ENCODE results near the gene DMBX1. TPM values are rescaled to one million over a fixed set of nuclear protein-coding genes. Genes with fewer than 3 reads are reported as not detected.

Gene DMBX1
- total RNA-seq, 1 experiment from 2014 or later: 2.3 TPM

DNA sequence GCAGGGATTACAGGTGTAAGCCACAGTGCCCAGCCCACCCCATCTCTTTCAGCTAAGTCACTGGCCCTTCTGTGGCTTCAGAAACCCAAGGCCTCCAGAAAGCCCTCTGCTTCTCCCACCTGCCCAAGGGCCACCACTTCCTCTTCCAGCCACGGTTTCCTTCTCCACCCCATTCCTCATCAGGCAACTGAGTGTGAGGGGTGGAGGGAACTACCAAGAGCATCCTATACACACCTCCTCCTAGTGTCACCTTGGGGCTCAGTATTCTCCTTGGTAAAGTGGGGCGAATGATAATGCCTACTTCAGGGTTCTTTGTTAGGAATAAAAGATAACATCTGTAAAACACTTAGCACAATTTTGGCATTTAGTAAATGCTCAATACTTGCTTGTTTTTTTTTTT, 31.8 kb downstream of the DMBX1 start:
- Mint-ChIP-seq H3K27me3 (ENCODE audit: low read depth) (peaks cover 68% of the 10 kb centered on the region), H3K9me3 (no peaks in the 10 kb centered on the region; a peak in 1 of 5 replicates), H3K4me3 (no peak overlapping the region), H3K27ac (no peak overlapping the region; a peak in 1 of 7 replicates), H3K36me3 (ENCODE audit: insufficient read depth in 1 of 3, low read depth in 3 of 3) (no peaks in the 10 kb centered on the region), H3K4me1 (peaks cover 75 to 84% of the 10 kb centered on the region in 2 experiments)
- H2BK20ac ChIP-seq (ENCODE audit: low read depth, low read length, poor library complexity, severe bottlenecking): no peak overlapping the region
- no peak overlapping the region for H3K9ac ChIP-seq (ENCODE audit: extremely low read depth, insufficient read length, low read length)
- H3K27me3 ChIP-seq (ENCODE audit: insufficient read depth, low read length): peaks cover 5% of the 10 kb centered on the region; the same call in 1 of the 2 replicates
- H3K56ac ChIP-seq (ENCODE audit: insufficient read length, low read depth, low read length): no peak overlapping the region
- H3K79me1 ChIP-seq (ENCODE audit: insufficient read depth, low read depth, low read length, poor library complexity, severe bottlenecking): no peaks in the 10 kb centered on the region
- DNase-seq: no peak
- no peak overlapping the region for H2BK12ac ChIP-seq (ENCODE audit: insufficient read length, low read depth, low read length)
- H3K14ac ChIP-seq (ENCODE audit: insufficient read depth, low read length): no peak overlapping the region
- H3K9me3 ChIP-seq (ENCODE audit: control insufficient read depth, low read depth, low read length): no peaks in the 10 kb centered on the region
- H2BK15ac ChIP-seq (ENCODE audit: low read depth, low read length): no peak overlapping the region
- H4K8ac ChIP-seq (replicated peaks; ENCODE audit: insufficient read length, low read depth, low read length): no peak overlapping the region
- no peak overlapping the region for H3K4me2 ChIP-seq (ENCODE audit: insufficient read depth, insufficient read length, low read length)
- no peak overlapping the region for H3K27ac ChIP-seq (ENCODE audit: insufficient read length, low read depth, low read length)
- no peak overlapping the region for H3T11ph ChIP-seq (ENCODE audit: low read length)
- H2BK120ac ChIP-seq (ENCODE audit: low read depth, low read length, poor library complexity, severe bottlenecking): no peak overlapping the region
- TF ChIP-seq, protein P1, sequence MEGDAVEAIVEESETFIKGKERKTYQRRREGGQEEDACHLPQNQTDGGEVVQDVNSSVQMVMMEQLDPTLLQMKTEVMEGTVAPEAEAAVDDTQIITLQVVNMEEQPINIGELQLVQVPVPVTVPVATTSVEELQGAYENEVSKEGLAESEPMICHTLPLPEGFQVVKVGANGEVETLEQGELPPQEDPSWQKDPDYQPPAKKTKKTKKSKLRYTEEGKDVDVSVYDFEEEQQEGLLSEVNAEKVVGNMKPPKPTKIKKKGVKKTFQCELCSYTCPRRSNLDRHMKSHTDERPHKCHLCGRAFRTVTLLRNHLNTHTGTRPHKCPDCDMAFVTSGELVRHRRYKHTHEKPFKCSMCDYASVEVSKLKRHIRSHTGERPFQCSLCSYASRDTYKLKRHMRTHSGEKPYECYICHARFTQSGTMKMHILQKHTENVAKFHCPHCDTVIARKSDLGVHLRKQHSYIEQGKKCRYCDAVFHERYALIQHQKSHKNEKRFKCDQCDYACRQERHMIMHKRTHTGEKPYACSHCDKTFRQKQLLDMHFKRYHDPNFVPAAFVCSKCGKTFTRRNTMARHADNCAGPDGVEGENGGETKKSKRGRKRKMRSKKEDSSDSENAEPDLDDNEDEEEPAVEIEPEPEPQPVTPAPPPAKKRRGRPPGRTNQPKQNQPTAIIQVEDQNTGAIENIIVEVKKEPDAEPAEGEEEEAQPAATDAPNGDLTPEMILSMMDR (conservative IDR thresholded peaks at IDR 0.05): no peak
- H3K23ac ChIP-seq (ENCODE audit: insufficient read length, low read depth, low read length): no peak overlapping the region
- H4K20me1 ChIP-seq (ENCODE audit: control insufficient read depth, insufficient read depth, insufficient read length): no peaks in the 10 kb centered on the region
- WGBS (ENCODE audit: extremely low coverage, insufficient read length, low lambda C conversion rate): no CpG with 5 or more reads among the region's 2 CpGs
- peaks cover 15% of the 10 kb centered on the region; the same call in 1 of the 2 replicates for H3K4me1 ChIP-seq (ENCODE audit: insufficient read depth, low read length)
- H4K5ac ChIP-seq (ENCODE audit: insufficient read length, low read depth, low read length): no peak overlapping the region
- H2AFZ ChIP-seq (ENCODE audit: low read length): no peak overlapping the region
- H3K23me2 ChIP-seq (ENCODE audit: insufficient read length, low read depth, low read length, poor library complexity, severe bottlenecking): no peaks in the 10 kb centered on the region
- no peaks in the 10 kb centered on the region for H3K79me2 ChIP-seq (ENCODE audit: insufficient read depth, low read length)
- no peak overlapping the region for H2BK5ac ChIP-seq (ENCODE audit: insufficient read length, low read length)
- H3K18ac ChIP-seq (ENCODE audit: insufficient read length, low read depth, low read length): no peak overlapping the region
- no peak overlapping the region for H3K4ac ChIP-seq (ENCODE audit: low read depth, low read length)
- no peak overlapping the region for H2AK5ac ChIP-seq (ENCODE audit: insufficient read length, low read length)
- H4K91ac ChIP-seq (ENCODE audit: insufficient read length, low read depth, low read length): no peak overlapping the region
